A549 (cell line): ENCODE data around the gene PTGDS. TPM values are rescaled to one million over a fixed set of nuclear protein-coding genes. Genes with fewer than 3 reads are reported as not detected.

Experiments used
- ATAC-seq, 2 experiments: fragments of 200-7000 bp in 1 of 2; fragments of >200 bp in 1 of 2; cut with Nextera tagmentation in 1 of 2; cut with Tn5 transposase in 1 of 2; 3 replicates each; pipeline versions ENCODE4 v1.8.0 to v1.9.1; 2018 to 2020; ENCODE audit warnings: mild to moderate bottlenecking in 1 of 2, moderate library complexity in 1 of 2
- CTCF ChIA-PET: fragments of 300-600 bp; sonication (Branson Sonifier 250); formaldehyde crosslinking; extraction: SDS; loops from one replicate; lab custom pipeline; 2021; ENCODE audit warnings: antibody characterized with exemption, inconsistent platforms; lab: Yijun Ruan, JAX
- POLR2A ChIA-PET: fragments of 350-600 bp; formaldehyde crosslinking; extraction: SDS; loops from one replicate; lab custom pipeline; 2021; ENCODE audit warnings: antibody characterized with exemption, inconsistent platforms; lab: Yijun Ruan, JAX
- DNase-seq, 2 experiments: peaks; one replicate each; pipeline versions ENCODE4 v3.0.0 to v3.0.0-alpha.2; 2011 to 2016; ENCODE audit warnings: low read depth in 1 of 2, low spot score in 1 of 2
- FAIRE-seq: peaks from 2 replicates; lab custom pipeline; 2011; peaks lifted over from hg19 to GRCh38; lab: Jason Lieb, UNC
- H3K27ac ChIP-seq, 2 experiments: fragments of >200 bp; sonication (Bioruptor Twin); formaldehyde crosslinking; 3 replicates each; pipeline ENCODE4 v1.5.1; 2016 to 2017
- H3K4me1 ChIP-seq: fragments of >200 bp; sonication (Bioruptor Twin); formaldehyde crosslinking; 3 replicates; pipeline ENCODE4 v1.6.1; 2016
- H3K4me2 ChIP-seq: fragments of >200 bp; sonication (Bioruptor Twin); formaldehyde crosslinking; 3 replicates; pipeline ENCODE4 v1.6.1; 2016
- H3K4me3 ChIP-seq: fragments of >200 bp; sonication (Bioruptor Twin); formaldehyde crosslinking; 3 replicates; pipeline ENCODE4 v1.5.1; 2016
- H3K9me3 ChIP-seq: fragments of >200 bp; sonication (Bioruptor Twin); formaldehyde crosslinking; 3 replicates; pipeline ENCODE4 v1.6.1; 2016
- BHLHE40 ChIP-seq: IDR thresholded peaks from 2 replicates; pipeline ENCODE4 v1.6.1; 2012; ENCODE audit warnings: low read depth, low read length, inconsistent platforms
- CHD4 ChIP-seq: fragments of 200-600 bp; sonication (generic); IDR thresholded peaks from 2 replicates; pipeline ENCODE4 v1.6.1; 2016; ENCODE audit warnings: antibody characterized with exemption, mild to moderate bottlenecking, borderline replicate concordance
- EHF ChIP-seq: fragments of 250-450 bp; sonication (Bioruptor Pico); IDR thresholded peaks from 2 replicates; pipeline ENCODE4 v1.5.0; 2020; ENCODE audit warnings: mild to moderate bottlenecking
- EHMT2 ChIP-seq: fragments of 200-600 bp; sonication (generic); IDR thresholded peaks from 2 replicates; pipeline ENCODE4 v1.6.1; 2016; ENCODE audit warnings: antibody characterized with exemption, low read depth, mild to moderate bottlenecking, moderate library complexity
- EP300 ChIP-seq, 2 experiments: fragments of >200 bp; sonication (Bioruptor Twin); formaldehyde crosslinking; IDR thresholded peaks; 2 replicates in 1 of 2; 3 replicates in 1 of 2; pipeline ENCODE4 v1.6.1; 2016 to 2017
- FOSB ChIP-seq: fragments of 250-450 bp; sonication (Bioruptor Pico); IDR thresholded peaks from 2 replicates; pipeline ENCODE4 v1.5.0; 2020; ENCODE audit warnings: mild to moderate bottlenecking, moderate library complexity
- HDAC2 ChIP-seq: fragments of 200-600 bp; sonication (generic); IDR thresholded peaks from 2 replicates; pipeline ENCODE4 v1.6.1; 2016
- HOXA7 ChIP-seq: fragments of 250-450 bp; sonication (Bioruptor Pico); IDR thresholded peaks from 2 replicates; pipeline ENCODE4 v1.5.0; 2020; ENCODE audit warnings: mild to moderate bottlenecking, moderate library complexity
- HOXB13 ChIP-seq: fragments of 250-450 bp; sonication (Bioruptor Pico); IDR thresholded peaks from 2 replicates; pipeline ENCODE4 v1.5.0; 2020; ENCODE audit warnings: low read depth, mild to moderate bottlenecking, moderate library complexity
- JUN ChIP-seq, 2 experiments: fragments of >200 bp; sonication (Bioruptor Twin); formaldehyde crosslinking; IDR thresholded peaks; 2 replicates in 1 of 2; 3 replicates in 1 of 2; pipeline ENCODE4 v1.6.1; 2016 to 2017
- JUNB ChIP-seq: fragments of >200 bp; sonication (Bioruptor Twin); formaldehyde crosslinking; IDR thresholded peaks from 2 replicates; pipeline ENCODE4 v1.6.1; 2016
- KDM5A ChIP-seq: fragments of 200-600 bp; sonication (generic); IDR thresholded peaks from 2 replicates; pipeline ENCODE4 v1.6.1; 2016; ENCODE audit warnings: antibody characterized with exemption, mild to moderate bottlenecking
- MAZ ChIP-seq: fragments of 150-350 bp; IDR thresholded peaks from 2 replicates; pipeline ENCODE4 v1.6.1; 2014; ENCODE audit warnings: antibody characterized with exemption, low read depth, low read length, borderline replicate concordance
- NPAS2 ChIP-seq: fragments of 250-450 bp; sonication (Bioruptor Pico); IDR thresholded peaks from 2 replicates; pipeline ENCODE4 v1.8.0; 2022; ENCODE audit warnings: mild to moderate bottlenecking, moderate library complexity, borderline replicate concordance
- POLR2A ChIP-seq: IDR thresholded peaks from 2 replicates; pipeline ENCODE4 v1.6.1; 2012; ENCODE audit warnings: mild to moderate bottlenecking, low read length
- POLR2AphosphoS2 ChIP-seq: conservative IDR thresholded peaks from 2 replicates; pipeline ENCODE4 v1.6.1; 2012; ENCODE audit warnings: low read length, improper control_type of control experiment, inconsistent platforms
- RAD21 ChIP-seq, 2 experiments: fragments of >200 bp in 1 of 2; sonication (Bioruptor Twin) in 1 of 2; formaldehyde crosslinking in 1 of 2; IDR thresholded peaks in 1 of 2; conservative IDR thresholded peaks in 1 of 2; 2 replicates in 1 of 2; 3 replicates in 1 of 2; pipeline ENCODE4 v1.6.1; 2012 to 2018; ENCODE audit warnings: inconsistent platforms in 1 of 2
- RARB ChIP-seq: fragments of 250-450 bp; sonication (Bioruptor Pico); IDR thresholded peaks from 2 replicates; pipeline ENCODE4 v1.8.0; 2021; ENCODE audit warnings: mild to moderate bottlenecking, moderate library complexity
- RFX5 ChIP-seq: fragments of 450-650 bp; IDR thresholded peaks from 2 replicates; pipeline ENCODE4 v1.7.1; 2014; ENCODE audit warnings: antibody characterized with exemption, mild to moderate bottlenecking, moderate library complexity
- ZC3H11A ChIP-seq: fragments of 450-650 bp; IDR thresholded peaks from 2 replicates; pipeline ENCODE4 v1.6.1; 2014; ENCODE audit warnings: antibody characterized with exemption, mild to moderate bottlenecking
- ZFP36 ChIP-seq: fragments of 450-650 bp; IDR thresholded peaks from 2 replicates; pipeline ENCODE4 v1.6.1; 2014; ENCODE audit warnings: borderline replicate concordance; ENCODE audit not compliant: partially characterized antibody
- ZNF302 ChIP-seq: fragments of 250-450 bp; sonication (Bioruptor Pico); IDR thresholded peaks from 2 replicates; pipeline ENCODE4 v1.9.0; 2021; ENCODE audit warnings: inconsistent platforms, mild to moderate bottlenecking, moderate library complexity
- WGBS: methylation state at CpG from one replicate; pipeline ENCODE4 v1.1.6; 2017; ENCODE audit errors: missing lambda C conversion rate; 5-methylcytosine and 5-hydroxymethylcytosine counted together
- polyA plus RNA-seq, 4 experiments: library from polyadenylated mRNA; depleted of rRNA in 3 of 4; stranded (reverse); fragments of >200 nt; fragmentation: RNase III in 1 of 4; extraction: RNeasy Plus Mini Kit Qiagen cat#74134 plus additional on column Dnase treatment in 1 of 4; gene quantifications; 2 replicates in 3 of 4; 3 replicates in 1 of 4; pipeline ENCODE4 v1.2.3, GENCODE V29; 2011 to 2017
- TF ChIP-seq, protein P1 (sequence below): IDR thresholded peaks from 2 replicates; pipeline ENCODE4 v1.6.1; 2012
- TF ChIP-seq, protein P2 (sequence below): IDR thresholded peaks from 2 replicates; pipeline ENCODE4 v1.6.1; 2012; ENCODE audit warnings: low read depth, borderline replicate concordance

The PTGDS gene
- polyA plus RNA-seq, 2 of the 4 experiments (the other 2 are of a cell fraction): 0.26 to 0.31 TPM

DNA sequence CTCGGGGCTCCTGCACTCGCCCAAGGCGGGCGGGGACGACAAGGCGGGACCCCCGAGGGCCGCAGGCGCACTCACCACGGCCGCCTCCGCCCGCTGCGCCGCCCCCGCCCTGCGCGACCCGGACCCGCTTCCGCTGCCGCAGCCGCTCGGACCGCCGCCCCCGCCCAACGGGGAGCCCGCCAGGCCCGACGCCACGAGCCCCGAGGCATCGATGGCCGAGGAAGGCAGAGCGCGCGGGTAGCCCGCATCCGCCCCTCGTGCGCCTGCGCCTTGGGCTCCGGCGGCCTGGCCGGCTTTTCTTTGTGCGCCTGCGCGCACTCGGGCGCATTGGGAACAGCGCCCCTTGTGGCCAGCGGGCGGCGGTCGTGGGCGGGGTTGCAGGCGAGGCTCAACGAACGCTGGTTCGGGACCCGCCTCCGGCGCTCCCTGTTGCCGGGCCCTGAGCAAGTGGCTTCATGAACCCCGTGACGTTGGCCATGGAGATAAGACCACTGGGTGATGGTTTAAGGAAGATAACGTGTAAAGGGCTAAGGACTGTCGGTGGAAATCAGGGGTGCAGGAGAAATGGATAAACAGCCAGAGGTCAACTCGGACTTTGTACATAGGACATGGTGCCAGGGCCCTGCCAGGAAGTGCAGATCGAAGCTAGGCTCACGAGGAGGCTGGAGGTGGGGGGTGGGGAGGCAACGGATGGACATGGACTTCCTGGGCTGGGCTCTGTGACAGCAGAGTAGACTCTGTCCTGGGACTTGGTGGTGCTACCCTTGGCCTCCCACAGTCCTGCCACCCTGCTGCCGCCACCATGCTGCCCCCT is 32.6 kb upstream of the PTGDS start, which contains the start of the genes C8G and FBXW5 (continued):
- TF ChIP-seq RAD21 (conservative IDR thresholded peaks at IDR 0.05 in 1 of 2, IDR thresholded peaks at IDR 0.05 in 1 of 2) (peak; percentile 21 to 40; a peak in 3 of 5 replicates), RARB (CRISPR knock-in tag) (no peak), NPAS2 (no peak), ZNF302 (CRISPR knock-in tag) (no peak), JUNB (no peak), HOXB13 (no peak), JUN (IDR thresholded peaks at IDR 0.05) (peak; percentile 44 to 80; a peak in 3 of 5 replicates), EHF (CRISPR knock-in tag) (no peak), KDM5A (no peak), POLR2AphosphoS2 (no peak), MAZ (no peak), RFX5 (no peak; the same call in 1 of the 2 replicates), POLR2A (peak; percentile 60), HDAC2 (no peak)

DNA sequence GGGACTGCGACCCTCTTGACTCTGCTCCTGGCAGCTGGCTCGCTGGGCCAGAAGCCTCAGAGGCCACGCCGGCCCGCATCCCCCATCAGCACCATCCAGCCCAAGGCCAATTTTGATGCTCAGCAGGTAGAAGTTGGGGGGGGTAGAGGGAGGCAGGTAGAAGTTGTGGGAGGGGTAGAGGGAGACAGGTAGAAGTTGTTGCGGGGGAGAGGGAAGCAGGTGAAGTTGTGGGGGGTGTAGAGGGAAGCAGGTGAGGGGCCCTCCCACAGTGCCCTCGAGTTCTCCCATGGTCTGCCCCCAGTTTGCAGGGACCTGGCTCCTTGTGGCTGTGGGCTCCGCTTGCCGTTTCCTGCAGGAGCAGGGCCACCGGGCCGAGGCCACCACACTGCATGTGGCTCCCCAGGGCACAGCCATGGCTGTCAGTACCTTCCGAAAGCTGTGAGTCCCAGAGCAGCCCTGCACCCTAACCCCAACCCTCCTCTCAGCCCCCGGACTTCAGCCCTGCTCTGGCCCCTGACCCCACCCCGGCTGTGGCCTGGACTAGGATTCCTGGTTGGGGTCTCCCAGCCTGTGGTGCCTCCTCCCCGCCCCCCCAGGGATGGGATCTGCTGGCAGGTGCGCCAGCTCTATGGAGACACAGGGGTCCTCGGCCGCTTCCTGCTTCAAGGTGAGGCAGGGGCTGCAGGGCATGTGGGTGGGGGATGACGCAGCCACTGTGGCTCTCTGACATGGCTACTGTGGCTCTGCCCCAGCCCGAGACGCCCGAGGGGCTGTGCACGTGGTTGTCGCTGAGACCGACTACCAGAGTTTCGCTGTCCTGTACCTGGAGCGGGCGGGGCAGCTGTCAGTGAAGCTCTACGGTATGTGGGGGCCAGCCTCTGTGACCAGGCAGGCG is 31.7 kb upstream of the PTGDS start:
- FAIRE-seq (no peak), DNase-seq (no peak), ATAC-seq (no peak)
- no peak overlapping the region for H3K4me3 ChIP-seq
- 89% methylated on average over 24 of the region's 30 CpGs for WGBS
- peaks cover 38% of the 10 kb centered on the region for H3K4me1 ChIP-seq
- ChIA-PET CTCF (interaction anchor here (0.5 to 11.3 kb wide), 19 partner anchors 16 to 282 kb away, joined by 3 to 282 read pairs (median 5); partner anchors contain the start of genes ABCA2, FUT7, NPDC1 and PTGDS), POLR2A (no interaction called here)
- H3K4me2 ChIP-seq: no peak overlapping the region; the same call in 1 of the 3 replicates
- H3K27ac ChIP-seq: peak overlapping the region; percentile 68 to 98; a peak in 4 of 6 replicates
- H3K9me3 ChIP-seq: no peaks in the 10 kb centered on the region
- no peak for TF ChIP-seq ZFP36
- TF ChIP-seq EHMT2: no peak
- TF ChIP-seq, protein P1, sequence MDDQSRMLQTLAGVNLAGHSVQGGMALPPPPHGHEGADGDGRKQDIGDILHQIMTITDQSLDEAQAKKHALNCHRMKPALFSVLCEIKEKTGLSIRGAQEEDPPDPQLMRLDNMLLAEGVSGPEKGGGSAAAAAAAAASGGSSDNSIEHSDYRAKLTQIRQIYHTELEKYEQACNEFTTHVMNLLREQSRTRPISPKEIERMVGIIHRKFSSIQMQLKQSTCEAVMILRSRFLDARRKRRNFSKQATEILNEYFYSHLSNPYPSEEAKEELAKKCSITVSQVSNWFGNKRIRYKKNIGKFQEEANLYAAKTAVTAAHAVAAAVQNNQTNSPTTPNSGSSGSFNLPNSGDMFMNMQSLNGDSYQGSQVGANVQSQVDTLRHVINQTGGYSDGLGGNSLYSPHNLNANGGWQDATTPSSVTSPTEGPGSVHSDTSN: no peak
- no peak for TF ChIP-seq RARB (CRISPR knock-in tag)
- no peak for TF ChIP-seq HDAC2

DNA sequence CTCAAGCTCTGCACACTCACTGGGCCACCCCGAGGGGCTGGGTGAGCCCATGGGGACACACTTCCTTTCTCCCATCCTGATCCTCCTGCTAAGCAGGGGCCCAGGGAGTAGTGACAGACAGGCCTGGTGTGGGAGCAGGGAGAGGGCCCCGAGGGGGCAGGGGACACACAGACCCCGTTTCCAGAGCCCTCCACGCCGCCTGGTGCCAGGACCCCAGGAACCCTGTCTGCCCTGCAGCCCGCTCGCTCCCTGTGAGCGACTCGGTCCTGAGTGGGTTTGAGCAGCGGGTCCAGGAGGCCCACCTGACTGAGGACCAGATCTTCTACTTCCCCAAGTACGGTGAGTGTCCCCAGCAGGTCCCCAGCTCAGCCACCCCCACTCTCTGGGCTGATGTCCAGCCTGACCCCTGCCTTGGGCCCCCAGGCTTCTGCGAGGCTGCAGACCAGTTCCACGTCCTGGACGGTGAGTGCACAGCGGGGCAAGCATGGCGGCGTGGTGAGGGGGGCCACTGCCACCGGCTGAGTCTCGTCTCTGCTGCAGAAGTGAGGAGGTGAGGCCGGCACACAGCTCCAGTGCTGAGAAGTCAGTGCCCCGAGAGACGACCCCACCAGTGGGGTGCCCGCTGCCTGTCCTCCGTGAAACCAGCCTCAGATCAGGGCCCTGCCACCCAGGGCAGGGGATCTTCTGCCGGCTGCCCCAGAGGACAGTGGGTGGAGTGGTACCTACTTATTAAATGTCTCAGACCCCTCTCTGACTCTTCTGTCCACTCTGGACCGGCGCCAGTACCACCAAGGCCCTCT is 30.9 kb upstream of the PTGDS start:
- FAIRE-seq: no peak
- Histone ChIP-seq H3K9me3 (no peaks in the 10 kb centered on the region), H3K27ac (peak overlapping the region in 1 of 2 experiments; percentile 98; a peak in 3 of 6 replicates), H3K4me1 (peaks cover 43% of the 10 kb centered on the region), H3K4me3 (no peak overlapping the region), H3K4me2 (no peak overlapping the region)
- no peak for DNase-seq
- no peak for ATAC-seq
- POLR2A ChIA-PET: no interaction called here
- 87% methylated on average over 20 of the region's 27 CpGs for WGBS
- TF ChIP-seq EP300 (IDR thresholded peaks at IDR 0.05) (no peak), BHLHE40 (no peak), CHD4 (no peak), FOSB (CRISPR knock-in tag) (no peak), ZC3H11A (no peak), HOXA7 (no peak)
- TF ChIP-seq, protein P2, sequence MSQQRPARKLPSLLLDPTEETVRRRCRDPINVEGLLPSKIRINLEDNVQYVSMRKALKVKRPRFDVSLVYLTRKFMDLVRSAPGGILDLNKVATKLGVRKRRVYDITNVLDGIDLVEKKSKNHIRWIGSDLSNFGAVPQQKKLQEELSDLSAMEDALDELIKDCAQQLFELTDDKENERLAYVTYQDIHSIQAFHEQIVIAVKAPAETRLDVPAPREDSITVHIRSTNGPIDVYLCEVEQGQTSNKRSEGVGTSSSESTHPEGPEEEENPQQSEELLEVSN: no peak
- CTCF ChIA-PET: interaction anchor here (0.7 to 11.3 kb wide), 15 partner anchors 22 to 281 kb away, joined by 3 to 282 read pairs (median 9); partner anchors contain the start of genes ABCA2, CLIC3, FUT7 and NPDC1
